Stomach (tissue), 4 donors: ENCODE data around the gene RPRD2.

Experiments used
- CTCF ChIP-seq, 7 experiments: fragments of 450-650 bp in 4 of 7; fragments of 200-600 bp in 3 of 7; sonication (generic) in 3 of 7; IDR thresholded peaks; one replicate each; pipeline ENCODE4 v1.5.1; 2016 to 2019; ENCODE audit warnings: antibody characterized with exemption in 7 of 7, control low read depth in 2 of 7, mild to moderate bottlenecking in 1 of 7
- POLR2AphosphoS5 ChIP-seq, 3 donors: sonication (generic); formaldehyde crosslinking; IDR thresholded peaks; one replicate each; pipeline ENCODE4 v1.6.1; 2016; ENCODE audit warnings: antibody characterized with exemption in 3 of 3

- no peak for TF ChIP-seq CTCF (IDR thresholded peaks at IDR 0.05)
- TF ChIP-seq POLR2AphosphoS5 (IDR thresholded peaks at IDR 0.05), result no peak
These were observed 46.7 kb downstream of the RPRD2 start for GRCh38 chr1:150410582-150411101.
